Measurements from ENCODE around the gene OPHN1.
A peak's percentile ranks its signal among the peaks of the same experiment; 100 is the strongest.

Gene OPHN1

DNA sequence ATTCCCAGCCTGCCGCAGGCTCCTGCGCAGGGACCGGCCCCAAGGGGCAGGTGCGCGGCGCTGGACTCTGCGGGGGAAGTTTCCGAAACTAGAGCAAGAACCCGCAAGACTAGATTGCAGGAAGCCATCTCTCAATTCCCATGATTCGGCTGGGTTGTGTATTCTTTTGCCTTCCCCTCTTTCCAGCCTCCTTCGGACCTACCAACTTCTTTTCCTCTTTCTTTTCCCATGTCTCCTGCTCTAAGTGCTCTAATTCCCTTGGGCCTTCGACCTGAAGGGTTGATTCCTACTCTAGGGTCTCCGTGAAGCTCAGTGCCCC is 645 bp upstream of the OPHN1 start:
- peaks cover 53% of the 10 kb centered on the region for H3K27me3 Mint-ChIP-seq
- H3K9me3 Mint-ChIP-seq, result no peaks in the 10 kb centered on the region
- DNase-seq, result no peak
- H3K4me1 Mint-ChIP-seq, result peaks cover 18% of the 10 kb centered on the region
- no peak overlapping the region for H3K27ac Mint-ChIP-seq
- peak overlapping the region; percentile 73 to 87 for H3K4me3 Mint-ChIP-seq
- no peak for ATAC-seq

DNA sequence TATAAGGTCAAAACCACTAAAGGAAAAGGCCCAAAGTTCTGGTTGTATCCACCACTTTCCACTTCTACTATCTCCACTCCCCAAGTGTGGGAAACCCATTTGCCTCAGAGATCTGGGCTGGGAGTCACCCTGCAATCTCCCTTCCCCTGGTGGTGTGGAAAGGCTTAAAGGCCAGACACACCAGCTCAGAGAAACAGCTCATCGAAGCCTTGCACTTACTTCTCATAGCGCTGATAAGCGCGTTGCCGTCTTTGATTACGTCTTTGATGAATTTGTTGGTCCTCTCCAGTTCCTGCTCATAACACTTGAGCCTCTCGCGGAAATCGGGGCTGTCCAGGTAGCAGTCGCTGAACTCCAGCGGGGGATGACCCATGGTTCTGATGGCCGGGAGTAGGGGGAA is 647 bp downstream of the OPHN1 start:
- no peak for DNase-seq
- H3K4me3 Mint-ChIP-seq, result peak overlapping the region; percentile 73 to 87
- no peak for ATAC-seq
- H3K27ac Mint-ChIP-seq, result no peak overlapping the region
- peaks cover 18% of the 10 kb centered on the region for H3K4me1 Mint-ChIP-seq
- no peaks in the 10 kb centered on the region for H3K9me3 Mint-ChIP-seq
- H3K27me3 Mint-ChIP-seq, result peaks cover 61% of the 10 kb centered on the region

DNA sequence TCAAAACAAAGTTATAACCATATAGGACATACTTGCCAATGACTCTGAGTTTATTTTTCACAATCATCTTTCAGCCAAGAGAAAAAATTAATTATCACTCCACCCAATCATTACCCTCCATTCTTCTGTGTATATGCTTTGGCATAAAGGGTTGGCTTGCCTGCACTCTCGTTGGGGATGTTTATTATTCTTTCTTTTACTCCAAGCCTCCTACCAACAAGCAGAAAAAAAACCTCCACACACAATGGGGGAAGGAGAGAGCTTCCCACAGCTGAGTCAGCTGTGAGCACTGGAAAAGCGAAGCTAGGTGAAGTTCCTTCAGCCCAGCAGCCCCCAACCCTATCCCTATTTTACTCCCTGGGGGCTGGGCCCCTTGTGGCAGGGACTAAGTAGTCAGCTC is 1.5 kb downstream of the OPHN1 start:
- peaks cover 61% of the 10 kb centered on the region for H3K27me3 Mint-ChIP-seq
- DNase-seq, result no peak
- ATAC-seq, result no peak
- no peak overlapping the region for H3K4me3 Mint-ChIP-seq
- H3K4me1 Mint-ChIP-seq, result peaks cover 18% of the 10 kb centered on the region
- peak overlapping the region in 1 of 2 donors; percentile 54 for H3K27ac Mint-ChIP-seq
- no peaks in the 10 kb centered on the region for H3K9me3 Mint-ChIP-seq

DNA sequence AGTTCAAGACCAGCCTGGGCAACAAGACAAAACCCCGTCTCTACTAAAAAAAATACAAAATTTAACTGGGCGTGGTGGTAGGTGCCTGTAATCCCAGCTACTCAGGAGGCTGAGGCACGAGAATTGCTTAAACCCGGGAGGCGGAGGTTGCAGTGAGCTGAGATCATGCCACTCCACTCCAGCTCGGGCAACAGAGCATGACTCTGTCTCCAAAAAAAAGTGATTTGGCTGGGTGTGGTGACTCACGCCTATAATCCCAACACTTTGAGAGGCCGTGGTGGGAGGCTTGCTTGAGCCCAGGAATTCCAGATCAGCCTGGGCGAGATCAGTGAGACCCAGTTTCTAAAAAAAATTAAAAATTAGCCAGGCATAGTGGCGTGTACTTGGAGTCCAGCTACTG is 4.1 kb downstream of the OPHN1 start:
- peaks cover 51% of the 10 kb centered on the region for H3K27me3 Mint-ChIP-seq
- ATAC-seq (no peak), DNase-seq (no peak)
- H3K9me3 Mint-ChIP-seq, result no peaks in the 10 kb centered on the region
- no peak overlapping the region for H3K4me3 Mint-ChIP-seq
- H3K27ac Mint-ChIP-seq, result no peak overlapping the region
- H3K4me1 Mint-ChIP-seq, result peaks cover 17% of the 10 kb centered on the region

DNA sequence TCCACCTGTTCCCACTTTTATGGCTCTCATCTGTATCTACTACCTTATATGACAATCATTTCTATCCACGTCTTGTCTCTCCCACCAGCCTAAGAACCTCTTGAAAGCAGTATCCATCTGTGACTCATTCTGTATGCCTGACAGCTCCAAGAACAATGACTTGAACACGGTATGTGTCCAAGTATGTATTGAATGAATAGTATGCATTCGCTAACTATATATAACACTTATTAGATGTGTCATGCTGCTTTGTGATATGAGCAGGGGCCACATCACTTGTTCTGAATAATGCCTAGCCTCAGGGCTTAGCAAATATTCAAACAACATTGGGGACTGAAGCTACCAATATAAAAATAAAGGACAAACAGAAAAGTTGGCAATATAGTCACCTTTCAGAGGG is 4.9 kb downstream of the OPHN1 start:
- no peak for DNase-seq

DNA sequence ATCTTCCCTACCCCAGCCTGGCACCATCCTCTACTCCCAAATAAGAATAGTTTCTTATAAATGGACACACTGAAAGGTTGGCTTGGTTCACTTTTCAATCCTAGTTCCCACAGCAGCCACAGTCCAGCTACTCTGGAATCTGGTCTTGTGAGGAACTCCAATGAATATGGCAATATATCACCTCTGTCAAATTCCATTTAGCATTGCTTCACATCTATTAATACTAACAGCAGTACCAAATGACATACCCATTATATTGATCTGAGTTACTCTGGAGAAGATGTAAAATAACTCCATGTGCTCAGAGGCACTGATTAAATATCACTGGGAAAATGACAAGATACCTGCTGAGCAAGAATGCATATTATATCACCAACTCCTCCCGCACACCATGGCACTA is 8.6 kb downstream of the OPHN1 start:
- no peaks in the 10 kb centered on the region for H3K4me1 Mint-ChIP-seq
- no peak overlapping the region for H3K27ac Mint-ChIP-seq
- no peak for ATAC-seq
- H3K9me3 Mint-ChIP-seq, result no peaks in the 10 kb centered on the region
- DNase-seq, result no peak
- peaks cover 12% of the 10 kb centered on the region for H3K27me3 Mint-ChIP-seq
- H3K4me3 Mint-ChIP-seq, result no peak overlapping the region

More for the DNA sequence above, 4.9 kb downstream of the OPHN1 start:
- Mint-ChIP-seq H3K4me3 (no peak overlapping the region), H3K4me1 (peaks cover 9% of the 10 kb centered on the region), H3K9me3 (no peaks in the 10 kb centered on the region), H3K27me3 (peaks cover 43% of the 10 kb centered on the region), H3K27ac (no peak overlapping the region)
- no peak for ATAC-seq

DNA sequence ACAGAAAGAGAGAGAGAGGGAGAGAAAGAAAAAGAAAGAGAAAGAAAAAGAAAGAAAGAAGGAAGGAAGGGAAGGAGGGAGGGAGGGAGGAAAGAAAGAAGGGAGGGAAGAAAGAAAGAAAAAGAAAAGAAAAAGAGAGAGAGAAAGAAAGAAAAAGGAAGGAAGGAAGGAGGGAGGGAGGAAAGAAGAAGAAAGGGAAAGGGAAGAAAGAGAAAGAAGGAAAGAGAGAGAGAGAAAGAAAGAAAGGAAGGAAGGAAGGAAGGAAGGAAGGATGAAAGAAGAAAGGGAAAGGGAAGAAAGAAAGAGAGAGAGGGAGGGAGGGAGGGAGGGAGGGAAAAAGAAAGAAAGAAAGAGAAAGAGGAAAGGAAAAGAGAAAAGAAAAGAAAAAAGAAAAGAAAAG is 10.8 kb downstream of the OPHN1 start:
- DNase-seq, result no peak
- H3K27ac Mint-ChIP-seq, result no peak overlapping the region
- H3K27me3 Mint-ChIP-seq, result peaks cover 11% of the 10 kb centered on the region
- no peak for ATAC-seq
- no peaks in the 10 kb centered on the region for H3K9me3 Mint-ChIP-seq
- no peaks in the 10 kb centered on the region for H3K4me1 Mint-ChIP-seq
- H3K4me3 Mint-ChIP-seq, result no peak overlapping the region

DNA sequence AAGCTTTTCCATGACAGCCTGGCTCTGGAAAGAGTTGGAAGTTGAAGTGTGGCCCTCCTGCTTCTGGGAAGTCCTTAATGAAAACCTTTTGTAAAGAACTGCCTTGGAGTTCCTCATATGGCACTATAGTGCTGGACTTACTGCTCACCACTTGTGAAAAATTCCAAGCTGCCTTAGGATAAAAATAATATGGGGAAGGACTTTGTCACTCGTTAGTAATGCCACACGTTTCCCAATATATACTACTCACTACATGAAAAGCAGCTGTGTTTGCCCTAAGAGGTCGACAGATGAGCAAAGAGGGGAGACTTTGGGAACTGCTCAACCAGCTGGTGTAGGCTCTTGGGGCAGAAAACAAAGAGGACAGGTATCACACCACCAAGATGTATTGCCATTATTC is 11.7 kb downstream of the OPHN1 start:
- Mint-ChIP-seq H3K9me3 (no peaks in the 10 kb centered on the region), H3K27me3 (peaks cover 11% of the 10 kb centered on the region), H3K4me3 (no peak overlapping the region), H3K27ac (no peak overlapping the region), H3K4me1 (no peaks in the 10 kb centered on the region)
- no peak for ATAC-seq
- no peak for DNase-seq

DNA sequence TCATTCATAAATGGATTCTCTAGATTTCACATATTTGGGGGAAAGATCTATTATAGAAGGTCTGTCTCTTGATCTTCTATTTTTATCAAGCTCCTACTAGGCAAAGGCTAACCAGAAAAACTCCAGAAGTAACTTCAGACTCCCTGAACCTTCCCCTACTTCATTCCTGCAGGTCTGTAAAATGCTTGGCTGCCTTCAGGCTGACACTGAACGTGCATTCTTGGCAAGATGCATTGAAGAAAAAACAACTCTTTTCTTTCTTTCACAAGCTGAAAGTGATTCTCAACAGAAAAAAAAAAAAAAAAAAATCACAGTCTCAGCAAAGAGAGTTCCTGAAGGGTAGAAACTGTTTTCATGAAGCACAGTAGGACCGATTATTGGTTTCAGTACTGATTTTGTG is 12.7 kb downstream of the OPHN1 start:
- Mint-ChIP-seq H3K27ac (no peak overlapping the region), H3K9me3 (no peaks in the 10 kb centered on the region), H3K4me1 (no peaks in the 10 kb centered on the region), H3K4me3 (no peak overlapping the region), H3K27me3 (peaks cover 11% of the 10 kb centered on the region)
- DNase-seq, result no peak
- no peak for ATAC-seq

DNA sequence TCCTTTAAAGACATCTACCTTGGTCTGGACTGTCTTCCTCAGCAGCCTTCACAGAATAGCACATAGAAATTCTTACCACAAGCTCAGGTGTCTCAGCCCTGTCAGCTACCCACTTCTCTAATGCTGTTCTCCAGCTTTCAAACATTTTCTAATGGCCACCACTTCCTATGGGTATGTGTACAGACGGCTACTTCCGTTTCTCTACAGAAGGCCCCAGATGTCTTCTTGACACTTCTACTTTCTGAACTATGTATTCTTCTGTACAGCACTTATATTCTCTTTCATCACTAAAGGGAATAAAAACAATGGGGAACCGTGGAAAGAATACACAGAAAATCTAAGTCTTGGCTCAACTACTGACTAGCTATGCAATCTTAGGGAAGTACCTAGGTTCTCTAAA is 13.3 kb downstream of the OPHN1 start:
- no peaks in the 10 kb centered on the region for H3K9me3 Mint-ChIP-seq
- no peaks in the 10 kb centered on the region for H3K4me1 Mint-ChIP-seq
- H3K27ac Mint-ChIP-seq, result no peak overlapping the region
- no peak for ATAC-seq
- H3K4me3 Mint-ChIP-seq, result no peak overlapping the region
- no peak for DNase-seq
- peaks cover 11% of the 10 kb centered on the region for H3K27me3 Mint-ChIP-seq

DNA sequence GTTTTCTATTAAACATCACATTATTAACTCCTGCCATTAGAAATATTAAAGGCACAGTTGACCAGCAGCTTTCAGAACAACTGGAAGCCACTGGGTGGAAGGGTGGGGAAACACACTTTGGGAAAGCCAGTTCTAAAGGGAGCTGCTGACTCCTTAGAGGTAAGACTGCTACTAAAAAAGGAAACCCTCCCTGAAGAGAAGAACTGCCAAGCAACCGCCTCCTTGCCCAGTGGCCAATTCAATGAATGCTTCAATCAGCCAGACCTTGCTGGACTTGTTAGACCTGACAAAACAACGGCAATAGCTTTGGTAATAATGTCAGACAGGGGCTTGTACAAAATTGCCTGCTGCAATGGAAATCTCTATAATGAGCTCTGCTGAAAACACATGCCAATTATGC is 15.6 kb downstream of the OPHN1 start:
- ATAC-seq (no peak), DNase-seq (no peak)
- H3K9me3 Mint-ChIP-seq, result no peaks in the 10 kb centered on the region
- H3K27me3 Mint-ChIP-seq, result peaks cover 11% of the 10 kb centered on the region
- no peaks in the 10 kb centered on the region for H3K4me1 Mint-ChIP-seq
- H3K4me3 Mint-ChIP-seq, result no peak overlapping the region
- no peak overlapping the region for H3K27ac Mint-ChIP-seq

DNA sequence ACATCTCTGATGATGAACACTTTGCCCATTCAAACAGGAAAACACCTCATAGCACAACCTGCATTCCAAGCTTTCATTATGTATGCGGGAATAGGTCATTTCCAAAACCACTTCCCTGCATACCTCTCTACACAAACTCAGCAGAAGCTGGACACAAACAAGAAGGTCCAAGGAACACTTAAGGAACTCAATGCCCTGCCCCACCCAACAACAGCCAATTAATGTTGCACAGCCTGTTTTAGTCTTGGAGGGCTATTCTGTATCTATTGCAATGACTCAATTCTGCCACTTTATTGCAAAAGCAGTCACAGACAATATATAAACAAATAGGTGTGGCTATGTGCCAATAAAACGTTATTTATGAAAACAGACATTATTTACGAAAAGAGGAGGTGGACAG is 16.7 kb downstream of the OPHN1 start:
- Mint-ChIP-seq H3K27me3 (peaks cover 11% of the 10 kb centered on the region), H3K4me3 (no peak overlapping the region), H3K27ac (no peak overlapping the region), H3K4me1 (no peaks in the 10 kb centered on the region), H3K9me3 (no peaks in the 10 kb centered on the region)
- DNase-seq (no peak), ATAC-seq (no peak)

DNA sequence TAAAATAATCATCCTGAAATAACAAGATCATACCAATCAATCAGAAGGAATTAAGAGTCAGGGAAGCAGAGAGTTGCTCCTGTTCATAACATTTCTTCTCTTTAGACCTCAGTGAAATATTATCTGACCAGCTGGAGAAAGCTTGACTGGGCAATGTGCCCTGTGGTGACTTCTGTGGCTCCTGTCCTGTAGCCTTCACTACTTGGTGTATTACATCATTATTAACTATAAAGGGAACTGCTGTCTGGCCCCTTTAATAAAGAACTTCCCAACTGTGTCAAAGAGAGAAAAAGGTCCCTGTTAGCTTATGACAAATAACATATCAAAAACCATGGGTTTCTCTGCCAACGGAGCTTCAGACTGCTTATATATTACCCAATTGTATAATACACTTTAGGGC is 18.0 kb downstream of the OPHN1 start:
- no peak overlapping the region for H3K27ac Mint-ChIP-seq
- no peaks in the 10 kb centered on the region for H3K9me3 Mint-ChIP-seq
- H3K27me3 Mint-ChIP-seq, result peaks cover 11% of the 10 kb centered on the region
- H3K4me3 Mint-ChIP-seq, result no peak overlapping the region
- ATAC-seq (no peak), DNase-seq (no peak)
- no peaks in the 10 kb centered on the region for H3K4me1 Mint-ChIP-seq

DNA sequence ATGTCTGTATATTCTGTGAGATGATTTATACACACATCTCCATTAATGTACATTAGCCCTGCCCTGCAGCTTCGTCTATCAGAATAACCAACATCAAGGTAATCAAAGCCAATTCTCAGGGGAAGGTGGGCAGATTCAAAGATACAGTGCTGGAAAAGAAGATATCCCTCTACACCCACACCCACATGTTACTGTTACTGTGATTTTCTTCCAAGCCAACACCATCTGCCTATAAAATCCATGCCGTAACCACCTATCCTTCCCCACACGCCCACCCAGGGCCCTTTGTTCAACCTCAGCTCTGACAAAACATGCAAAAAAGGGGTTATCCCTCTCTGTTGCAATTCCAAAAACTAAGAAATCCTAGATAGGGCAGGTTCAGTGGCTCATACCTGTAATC is 20.0 kb downstream of the OPHN1 start:
- no peak overlapping the region for H3K4me3 Mint-ChIP-seq

DNA sequence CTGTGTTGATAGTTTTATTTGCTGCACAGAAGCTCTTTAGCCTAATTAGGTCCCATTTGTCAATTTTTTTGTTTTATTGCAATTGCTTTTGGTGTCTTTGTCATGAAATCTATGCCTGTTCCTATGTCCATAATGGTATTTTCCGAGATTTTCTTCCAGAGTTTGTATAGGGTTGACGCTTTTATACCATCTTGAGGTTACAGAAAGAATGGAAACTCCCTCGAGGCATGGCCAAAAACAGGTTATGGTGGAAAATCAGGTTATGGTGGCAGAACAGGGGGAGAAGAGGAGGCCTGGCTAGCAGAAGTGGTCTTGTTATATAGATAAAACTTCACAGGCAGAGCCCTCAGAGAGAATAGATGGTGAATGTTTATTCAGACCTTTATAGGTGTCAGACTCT is 21.6 kb downstream of the OPHN1 start:
- DNase-seq (no peak), ATAC-seq (no peak)
- H3K4me3 Mint-ChIP-seq, result no peak overlapping the region
- no peak overlapping the region for H3K27ac Mint-ChIP-seq
- H3K9me3 Mint-ChIP-seq, result no peaks in the 10 kb centered on the region
- no peaks in the 10 kb centered on the region for H3K27me3 Mint-ChIP-seq
- H3K4me1 Mint-ChIP-seq, result no peaks in the 10 kb centered on the region

More for the DNA sequence above, 20.0 kb downstream of the OPHN1 start:
- H3K9me3 Mint-ChIP-seq, result no peaks in the 10 kb centered on the region
- H3K27me3 Mint-ChIP-seq, result no peaks in the 10 kb centered on the region
- DNase-seq (no peak), ATAC-seq (no peak)
- no peaks in the 10 kb centered on the region for H3K4me1 Mint-ChIP-seq
- no peak overlapping the region for H3K27ac Mint-ChIP-seq

DNA sequence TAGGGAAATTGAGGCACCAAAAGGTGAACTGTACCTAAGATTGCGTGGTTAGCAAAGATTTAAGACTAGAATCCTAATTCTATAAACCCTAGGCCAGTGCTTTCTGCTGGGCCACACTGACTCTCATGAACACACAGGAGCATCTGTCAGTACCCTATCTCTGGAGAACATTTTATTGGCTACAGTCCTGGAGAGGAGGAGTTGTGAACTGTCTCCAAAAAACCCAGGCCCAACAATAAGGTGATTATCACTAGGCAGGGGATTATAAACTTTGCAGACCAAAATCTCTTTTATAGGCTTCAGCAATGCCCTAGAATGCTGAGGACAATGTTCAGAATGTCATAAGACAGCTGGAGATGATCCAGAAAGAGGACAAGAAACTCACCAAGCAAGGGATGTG is 24.1 kb downstream of the OPHN1 start:
- no peaks in the 10 kb centered on the region for H3K4me1 Mint-ChIP-seq
- no peak for ATAC-seq
- peak overlapping the region in 1 of 2 donors; percentile 57 for H3K27ac Mint-ChIP-seq
- H3K9me3 Mint-ChIP-seq, result no peaks in the 10 kb centered on the region
- no peaks in the 10 kb centered on the region for H3K27me3 Mint-ChIP-seq
- no peak overlapping the region for H3K4me3 Mint-ChIP-seq
- DNase-seq, result no peak

DNA sequence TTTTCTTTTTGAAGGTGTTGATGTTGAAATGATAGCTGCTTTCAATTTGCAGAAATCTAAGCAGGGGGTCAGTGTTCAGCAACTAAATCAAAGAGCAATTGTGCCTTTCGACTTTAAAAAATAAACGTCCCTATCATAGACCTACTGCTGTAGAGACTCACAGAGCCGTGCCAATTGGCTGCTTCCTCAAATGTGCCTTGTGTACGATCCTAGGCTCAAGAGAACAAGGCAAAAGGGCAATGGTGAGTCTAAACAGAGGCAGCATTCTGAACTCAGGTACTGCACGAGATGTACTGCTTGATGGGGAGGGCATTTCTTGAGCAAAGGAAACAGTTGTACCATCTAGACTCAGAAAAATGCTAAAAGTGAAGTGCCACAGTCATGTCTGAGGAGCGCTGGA is 29.8 kb downstream of the OPHN1 start:
- Mint-ChIP-seq H3K4me3 (no peak overlapping the region), H3K27me3 (peaks cover 6% of the 10 kb centered on the region), H3K27ac (no peak overlapping the region), H3K4me1 (no peaks in the 10 kb centered on the region), H3K9me3 (no peaks in the 10 kb centered on the region)
- DNase-seq (no peak), ATAC-seq (no peak)

DNA sequence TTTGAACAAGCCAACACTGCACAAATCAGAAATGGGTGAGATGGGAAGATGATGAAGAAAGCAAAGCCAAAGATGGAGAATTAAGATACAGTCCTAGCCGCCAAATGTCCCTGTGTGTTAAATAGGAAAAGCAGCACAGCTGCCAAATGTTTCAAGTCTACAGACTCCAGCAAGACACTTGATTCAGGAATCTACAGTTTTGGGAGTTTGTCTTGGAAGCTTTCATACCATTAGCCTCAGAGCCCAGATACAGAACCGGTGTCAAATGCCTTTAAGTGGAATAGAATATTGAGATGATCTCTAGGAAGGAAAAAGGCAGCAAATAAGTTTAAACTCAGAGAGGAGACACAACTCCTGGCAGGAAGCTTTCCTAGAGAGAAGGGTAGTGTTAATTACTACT is 30.3 kb downstream of the OPHN1 start:
- Mint-ChIP-seq H3K9me3 (no peaks in the 10 kb centered on the region), H3K4me3 (no peak overlapping the region), H3K4me1 (no peaks in the 10 kb centered on the region), H3K27ac (no peak overlapping the region), H3K27me3 (peaks cover 6% of the 10 kb centered on the region)
- ATAC-seq (no peak), DNase-seq (no peak)

Measured in stimulated activated naive CD8-positive, alpha-beta T cell treated with anti-CD3 and anti-CD28 coated beads, Interleukin-15, amount 100 ng/mL, for 72 hours (primary cell).